Measurements from ENCODE around the gene KLK10.
"Not testable (repeated sequence)": the region's sequence is repeated elsewhere in the genome, so short reads cannot be mapped to it uniquely, and the experiment has no call there.

Gene KLK10

DNA sequence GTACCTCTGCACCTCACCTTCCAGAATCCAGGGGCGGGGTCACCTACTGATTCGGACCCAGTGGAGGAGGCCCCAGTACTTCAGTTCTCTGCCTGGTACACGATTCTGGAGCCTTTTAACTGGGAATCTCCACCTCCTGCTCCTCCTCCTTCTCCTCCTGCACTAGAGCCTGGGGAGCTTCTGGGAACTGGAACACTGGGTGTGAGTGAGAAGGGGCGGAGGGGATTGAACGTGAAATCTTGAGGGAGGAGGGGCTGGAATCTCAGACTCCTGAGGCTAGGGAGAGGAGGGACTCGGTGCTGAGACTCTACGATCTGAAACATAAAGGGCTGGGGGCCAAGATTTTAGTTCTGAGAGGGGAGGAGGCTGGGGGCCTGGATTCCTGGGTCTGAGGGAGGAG, 18.0 kb downstream of the KLK10 start, which contains the start of gene KLK8:
KLK8 (minus strand) TSS at position 90 of the 400 bp plus-strand sequence. CDS start 437 bp downstream, outside the sequence.
- DNase-seq (no peak), ATAC-seq (no peak)

- ATAC-seq (no peak), DNase-seq (no peak)
Observed at GRCh38 chr19:51000981-51001380, 18.5 kb downstream of the KLK10 start.

DNA sequence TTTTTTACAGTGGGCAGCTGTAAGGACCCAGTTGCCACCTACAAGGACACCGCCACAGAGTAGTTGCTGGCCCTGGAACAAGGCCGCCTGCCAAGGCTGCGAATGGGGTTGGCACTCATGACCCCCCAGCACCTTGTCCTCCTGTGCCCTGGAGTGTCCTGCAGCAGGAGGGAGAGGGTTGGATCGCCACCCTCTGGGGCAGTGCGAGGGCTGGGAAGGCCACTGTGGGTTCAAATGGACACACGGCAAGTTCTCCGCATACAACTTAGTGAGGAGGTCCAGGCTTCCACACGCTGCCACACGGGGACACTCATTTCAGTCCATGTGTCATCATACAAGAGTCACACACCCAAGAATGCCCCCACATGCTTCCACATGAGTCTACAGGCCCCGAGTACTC, 19.1 kb downstream of the KLK10 start:
- ATAC-seq (no peak), DNase-seq (no peak)

- ATAC-seq = no peak
Observed at GRCh38 chr19:50998686-50999085, 20.8 kb downstream of the KLK10 start.

DNA sequence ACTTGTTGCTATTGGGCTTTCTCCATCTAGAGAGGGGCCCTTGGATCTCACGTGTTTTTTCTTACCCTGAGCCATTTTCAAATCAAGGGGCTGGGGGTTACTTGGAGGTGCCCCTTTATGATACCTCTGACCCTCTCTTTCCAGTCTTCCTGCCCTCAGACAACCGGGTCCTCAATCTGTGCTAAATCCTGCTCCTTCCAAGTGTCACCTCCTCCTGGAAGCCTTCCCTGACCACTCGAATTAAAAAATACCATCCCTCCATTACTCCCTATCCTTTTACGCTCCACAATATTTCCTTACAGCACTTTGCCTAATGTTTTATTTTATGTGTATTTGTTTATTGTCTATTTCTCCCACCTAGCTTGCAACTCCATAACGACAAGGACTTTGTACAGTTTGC, 21.4 kb downstream of the KLK10 start:
- ATAC-seq (no peak), DNase-seq (no peak)

More at GRCh38 chr19:50998686-50999085, 20.8 kb downstream of the KLK10 start:
- no peak for DNase-seq

DNA sequence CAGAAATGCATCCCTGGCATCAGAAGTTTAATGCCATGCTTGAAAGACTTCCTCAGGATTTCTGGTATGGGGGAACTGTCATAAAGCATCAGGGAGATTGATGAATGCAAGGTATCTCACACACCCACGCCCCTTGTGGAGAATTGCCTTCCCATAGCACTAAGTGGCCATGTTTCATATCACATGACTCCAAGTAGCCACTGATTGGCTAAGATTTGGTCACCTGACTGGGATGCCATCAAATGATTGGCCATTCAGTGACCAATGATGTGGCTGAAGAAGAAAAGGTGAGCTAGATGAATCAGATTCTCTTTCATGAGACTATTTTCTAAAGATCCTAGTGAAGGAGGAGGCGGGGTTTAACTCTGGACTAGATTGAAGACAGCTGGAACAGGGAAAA, 25.4 kb downstream of the KLK10 start:
- no peak for DNase-seq
- ATAC-seq = no peak

DNA sequence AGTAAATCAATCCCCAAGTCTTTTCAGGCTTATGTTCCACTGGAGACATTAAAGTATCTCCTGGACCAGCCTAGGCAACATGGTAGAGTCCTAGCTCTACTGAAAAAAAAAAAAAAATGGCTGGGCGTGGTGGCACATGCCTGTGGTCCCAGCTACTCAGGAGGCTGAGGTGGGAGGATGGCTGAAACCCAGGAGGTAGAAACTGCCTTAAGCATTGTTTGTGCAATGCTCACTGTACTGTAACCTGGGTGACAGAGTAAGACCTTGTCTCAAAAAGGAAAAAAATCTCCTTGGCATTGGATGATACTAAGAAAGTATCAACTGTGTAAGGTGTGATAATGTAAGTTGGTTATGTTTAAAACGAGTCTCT, 26.9 kb downstream of the KLK10 start:
- DNase-seq = no peak
- no peak for ATAC-seq

GRCh38 chr19:50984416-50984815, 35.1 kb downstream of the KLK10 start:
- not testable (repeated sequence) for DNase-seq, ATAC-seq

- DNase-seq = no peak
- ATAC-seq = no peak
Observed at GRCh38 chr19:50983625-50984292, 35.8 kb downstream of the KLK10 start, which contains the start of gene KLK7. Gene KLK7 (minus strand): TSS chr19:50983917. CDS start chr19:50982399, 1,518 bp downstream.

GRCh38 chr19:50982186-50982585, 37.3 kb downstream of the KLK10 start:
- DNase-seq (no peak), ATAC-seq (no peak)

DNA sequence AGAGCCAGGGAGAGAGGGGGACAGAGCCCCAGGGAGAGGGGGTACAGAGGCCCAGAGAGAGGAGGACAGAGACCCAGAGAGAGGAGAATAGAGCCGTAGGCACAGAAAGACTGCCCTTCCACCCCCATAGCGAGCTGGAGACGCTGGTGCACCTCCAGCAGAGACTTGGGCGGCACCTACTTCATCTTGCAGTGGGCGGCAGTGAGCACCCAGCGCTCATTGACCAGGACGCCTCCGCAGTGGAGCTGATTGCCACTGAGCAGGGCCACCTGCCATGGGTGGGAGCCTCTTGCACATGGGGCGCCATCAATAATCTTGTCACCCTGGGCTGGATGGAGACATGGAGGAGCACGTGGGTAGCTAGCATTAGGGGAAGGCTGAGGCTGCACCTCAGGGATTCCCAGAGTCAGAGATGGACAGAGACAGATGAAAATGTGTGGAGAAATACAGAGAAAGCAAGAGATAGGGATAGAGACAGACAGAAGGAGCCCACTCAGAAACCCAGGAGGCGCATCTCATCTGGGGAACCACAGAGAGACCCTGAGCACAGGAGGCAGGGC, 37.8 kb downstream of the KLK10 start:
- DNase-seq = no peak
- ATAC-seq = no peak

DNA sequence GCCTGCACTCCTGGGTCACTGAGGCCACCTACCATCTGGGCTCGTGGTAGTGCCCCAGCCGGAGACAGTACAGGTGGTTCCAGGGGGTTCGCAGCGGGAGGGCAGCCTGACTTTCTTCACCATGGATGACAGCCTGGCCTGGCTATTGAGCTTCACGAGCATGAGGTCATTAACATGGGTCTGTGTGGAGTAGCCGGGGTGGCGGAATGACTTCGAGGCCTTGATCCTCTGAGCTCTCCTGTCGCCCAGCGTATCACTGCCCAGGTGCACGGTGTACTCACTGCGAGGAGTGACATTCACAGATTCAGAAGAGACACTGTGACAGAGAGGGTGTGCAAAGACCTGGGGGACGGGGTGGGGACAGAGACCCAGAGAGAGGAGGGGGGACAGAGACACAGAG, 39.3 kb downstream of the KLK10 start:
- no peak for ATAC-seq
- DNase-seq = no peak

GRCh38 chr19:50979758-50980157, 39.8 kb downstream of the KLK10 start:
- ATAC-seq = no peak
- no peak for DNase-seq

GRCh38 chr19:50978772-50979390, 40.6 kb downstream of the KLK10 start:
- no peak for DNase-seq
- ATAC-seq = no peak

- no peak for ATAC-seq
- DNase-seq = no peak
Observed at GRCh38 chr19:50977626-50978025, 41.9 kb downstream of the KLK10 start.

GRCh38 chr19:50975766-50976165, 43.7 kb downstream of the KLK10 start:
- DNase-seq (no peak), ATAC-seq (no peak)

- no peak for DNase-seq
- ATAC-seq = no peak
Observed at GRCh38 chr19:50974702-50975556, 44.6 kb downstream of the KLK10 start.

GRCh38 chr19:50972795-50973376, 46.6 kb downstream of the KLK10 start:
- no peak for DNase-seq
- no peak for ATAC-seq

GRCh38 chr19:50969810-50970209, 49.7 kb downstream of the KLK10 start:
- DNase-seq, ATAC-seq: not testable (repeated sequence)

- no peak for DNase-seq
- ATAC-seq = no peak
Observed at GRCh38 chr19:50969413-50969760, 50.1 kb downstream of the KLK10 start, which contains the start of gene KLK6. Gene KLK6 (minus strand): TSS chr19:50969591. CDS start chr19:50968104, 1,487 bp downstream.

GRCh38 chr19:50968716-50969412, 50.6 kb downstream of the KLK10 start:
- ATAC-seq (no peak), DNase-seq (no peak)

Data from stimulated activated naive CD8-positive, alpha-beta T cell treated with anti-CD3 and anti-CD28 coated beads, Interleukin-15, Interleukin-2, amounts not matched to agents 100 U/mL and 50 U/mL, for 24 hours (primary cell).